Measurements from ENCODE around the gene CD1D. TPM values are rescaled to one million over a fixed set of nuclear protein-coding genes. Genes with fewer than 3 reads are reported as not detected.

CD1D gene
- total and polyA plus RNA-seq, 4 experiments from 2014 or later = 0.08 TPM; not detected in 3

Other genes starting within 250 kb of the CD1D start
- not detected for gene KIRREL1, start 187.2 kb upstream of the CD1D start, total RNA-seq
- gene KIRREL1, start 187.2 kb upstream of the CD1D start, polyA plus RNA-seq = not detected
- gene CD1A, start 73.5 kb downstream of the CD1D start, total RNA-seq = not detected
- not detected for gene CD1A, start 73.5 kb downstream of the CD1D start, polyA plus RNA-seq
- not detected for gene CD1C, start 109.0 kb downstream of the CD1D start, total RNA-seq
- gene CD1C, start 109.0 kb downstream of the CD1D start, polyA plus RNA-seq = 1 to 10 TPM in 1 of 2 donors, not detected in 1; 1.0 TPM
- not detected for gene CD1B, start 150.6 kb downstream of the CD1D start, total RNA-seq
- not detected for gene CD1B, start 150.6 kb downstream of the CD1D start, polyA plus RNA-seq
- gene CD1E, start 173.0 kb downstream of the CD1D start, total RNA-seq = not detected
- not detected for gene CD1E, start 173.0 kb downstream of the CD1D start, polyA plus RNA-seq
- gene OR10T2, start 218.6 kb downstream of the CD1D start, total RNA-seq = not detected
- gene OR10T2, start 218.6 kb downstream of the CD1D start, polyA plus RNA-seq = not detected
- not detected for gene OR10K2, start 245.3 kb downstream of the CD1D start, total RNA-seq
- not detected for gene OR10K2, start 245.3 kb downstream of the CD1D start, polyA plus RNA-seq

All from CD4-positive, alpha-beta memory T cell (primary cell).